Measurements from ENCODE around the gene SOX2.
"Not testable (repeated sequence)": the region's sequence is repeated elsewhere in the genome, so short reads cannot be mapped to it uniquely, and the experiment has no call there.

Gene SOX2

DNA sequence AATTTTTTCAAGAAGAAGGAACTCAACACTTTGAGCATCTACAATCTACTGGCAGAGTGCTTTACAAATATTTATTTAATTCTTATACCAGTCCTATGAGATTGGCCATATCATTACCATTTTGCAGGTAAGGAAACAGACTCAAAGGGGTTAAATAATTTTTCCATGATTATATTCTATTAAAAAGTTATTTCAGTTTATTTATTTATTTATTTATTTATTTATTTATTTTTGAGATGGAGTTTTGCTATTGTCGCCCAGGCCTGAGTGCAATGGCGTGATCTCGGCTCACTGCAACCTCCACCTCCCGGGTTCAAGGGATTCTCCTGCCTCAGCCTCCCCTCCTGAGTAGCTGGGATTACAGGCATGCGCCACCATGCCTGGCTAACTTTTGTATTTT lies 52.3 kb downstream of the SOX2 start:
- not testable (repeated sequence) for DNase-seq

Measured in NCI-H2029 treated with DMSO at 0.1 percent for 48 hours (cell line).